GM23338 (cell line): ENCODE measurements around the gene GPR42. TPM values are rescaled to one million over a fixed set of nuclear protein-coding genes. Genes with fewer than 3 reads are reported as not detected.

Experiments
- ATAC-seq: fragments of 200-7000 bp; cut with Tn5 transposase; 3 replicates; pipeline ENCODE4 v1.9.1; 2020
- DNase-seq: peaks from one replicate; pipeline ENCODE4 v3.0.0-alpha.2; 2015; ENCODE audit warnings: low spot score
- H2AFZ ChIP-seq: fragments of 200-600 bp; sonication (generic); 2 replicates; pipeline ENCODE4 v1.8.0; 2016; ENCODE audit warnings: antibody characterized with exemption, mild to moderate bottlenecking, moderate library complexity
- H3F3A ChIP-seq: fragments of 200-600 bp; sonication (generic); replicated peaks from 2 replicates; pipeline ENCODE4 v1.8.0; 2017; ENCODE audit warnings: antibody characterized with exemption, mixed run types, low read depth
- H3K27ac ChIP-seq: fragments of 200-600 bp; sonication (generic); 2 replicates; pipeline ENCODE4 v1.6.1; 2016; ENCODE audit warnings: low read depth
- H3K27me3 ChIP-seq: fragments of 200-600 bp; sonication (generic); 2 replicates; pipeline ENCODE4 v1.8.0; 2016; ENCODE audit warnings: mild to moderate bottlenecking, mixed run types, moderate library complexity; ENCODE audit not compliant: insufficient read depth
- H3K36me3 ChIP-seq: fragments of 200-600 bp; sonication (generic); 2 replicates; pipeline ENCODE4 v1.8.0; 2016; ENCODE audit warnings: mild to moderate bottlenecking; ENCODE audit not compliant: insufficient read depth
- H3K4me1 ChIP-seq: fragments of 200-600 bp; sonication (generic); 2 replicates; pipeline ENCODE4 v1.8.0; 2016; ENCODE audit warnings: mild to moderate bottlenecking, moderate library complexity; ENCODE audit not compliant: insufficient read depth
- H3K4me2 ChIP-seq: fragments of 200-600 bp; sonication (generic); 2 replicates; pipeline ENCODE4 v1.7.1; 2017; ENCODE audit warnings: mixed run types
- H3K4me3 ChIP-seq: fragments of 200-600 bp; sonication (generic); 2 replicates; pipeline ENCODE4 v1.6.1; 2016; ENCODE audit warnings: mixed run types
- H3K79me2 ChIP-seq: fragments of 200-600 bp; sonication (generic); replicated peaks from 2 replicates; pipeline ENCODE4 v1.8.0; 2017; ENCODE audit warnings: mild to moderate bottlenecking; ENCODE audit not compliant: insufficient read depth
- H3K9me2 ChIP-seq: fragments of 200-600 bp; sonication (generic); 2 replicates; pipeline ENCODE4 v1.8.0; 2017; ENCODE audit not compliant: insufficient read depth
- H4K20me1 ChIP-seq: fragments of 200-600 bp; sonication (generic); replicated peaks from 2 replicates; pipeline ENCODE4 v1.8.0; 2017; ENCODE audit warnings: mild to moderate bottlenecking; ENCODE audit not compliant: insufficient read depth
- H3K27ac Mint-ChIP-seq: 2 replicates; pipeline ENCODE4 v1.8.0; 2020; ENCODE audit warnings: inconsistent platforms, mild to moderate bottlenecking, moderate library complexity, mixed read lengths
- H3K27me3 Mint-ChIP-seq: 3 replicates; pipeline ENCODE4 v1.8.0; 2022; ENCODE audit warnings: low read depth, mild to moderate bottlenecking, moderate library complexity, mixed read lengths, inconsistent platforms; ENCODE audit not compliant: insufficient read depth, poor library complexity
- H3K36me3 Mint-ChIP-seq: 3 replicates; pipeline ENCODE4 v1.8.0; 2021; ENCODE audit warnings: low read depth, mild to moderate bottlenecking, inconsistent platforms, moderate library complexity, mixed read lengths
- H3K4me1 Mint-ChIP-seq: 3 replicates; pipeline ENCODE4 v1.8.0; 2020; ENCODE audit warnings: mild to moderate bottlenecking, inconsistent platforms, mixed read lengths
- H3K4me3 Mint-ChIP-seq: 3 replicates; pipeline ENCODE4 v1.8.0; 2021; ENCODE audit warnings: moderate library complexity, mild to moderate bottlenecking, inconsistent platforms, mixed read lengths
- H3K9me3 Mint-ChIP-seq: 3 replicates; pipeline ENCODE4 v1.8.0; 2020; ENCODE audit warnings: moderate library complexity, mild to moderate bottlenecking, inconsistent platforms, mixed read lengths
- CREB1 ChIP-seq: fragments of 250-450 bp; sonication (Bioruptor Pico); IDR thresholded peaks from 2 replicates; pipeline ENCODE4 v1.5.0; 2020; ENCODE audit warnings: low read depth, mild to moderate bottlenecking, moderate library complexity
- CTCF ChIP-seq, 2 experiments: fragments of 200-600 bp in 1 of 2; sonication (generic) in 1 of 2; conservative IDR thresholded peaks; 2 replicates each; pipeline versions ENCODE4 v1.5.1 to v1.6.1; 2016 to 2017; ENCODE audit warnings: antibody characterized with exemption in 2 of 2, low read depth in 2 of 2, mild to moderate bottlenecking in 2 of 2, moderate library complexity in 1 of 2
- EZH2 ChIP-seq: fragments of 200-600 bp; sonication (generic); IDR thresholded peaks from one replicate; pipeline ENCODE4 v1.8.0; 2017; ENCODE audit warnings: antibody characterized with exemption, mild to moderate bottlenecking, low read depth; ENCODE audit not compliant: unreplicated experiment
- EZH2phosphoT487 ChIP-seq: fragments of 200-600 bp; sonication (generic); IDR thresholded peaks from one replicate; pipeline ENCODE4 v1.8.1; 2018; ENCODE audit warnings: antibody characterized with exemption; ENCODE audit not compliant: unreplicated experiment
- NANOG ChIP-seq: IDR thresholded peaks from 2 replicates; pipeline ENCODE4 v1.6.1; 2016; ENCODE audit warnings: antibody characterized with exemption, borderline replicate concordance
- POLR2AphosphoS5 ChIP-seq: IDR thresholded peaks from 2 replicates; pipeline ENCODE4 v1.6.1; 2016; ENCODE audit warnings: antibody characterized with exemption, low read depth
- ZNF114 ChIP-seq: fragments of 250-450 bp; sonication (Bioruptor Pico); IDR thresholded peaks from 2 replicates; pipeline ENCODE4 v1.5.0; 2020; ENCODE audit warnings: mild to moderate bottlenecking, moderate library complexity
- ZNF331 ChIP-seq: fragments of 250-450 bp; sonication (Bioruptor Pico); IDR thresholded peaks from 2 replicates; pipeline ENCODE4 v1.5.0; 2020; ENCODE audit warnings: low read depth, mild to moderate bottlenecking, moderate library complexity
- polyA plus RNA-seq: library from polyadenylated mRNA; unstranded; fragments of >200 nt; fragmentation: Nextera tagmentation; extraction: Ambion mirVana; gene quantifications from 2 replicates; pipeline ENCODE4 v1.2.1, GENCODE V29; 2016
- total RNA-seq: library from RNA; depleted of rRNA; stranded (reverse); fragments of >200 nt; shearing (Covaris generic); gene quantifications from 2 replicates; pipeline ENCODE4 v1.2.3, GENCODE V29; 2014
- TF ChIP-seq, protein P1 (sequence below): IDR thresholded peaks from one replicate; pipeline ENCODE4 v1.6.1; 2018; ENCODE audit warnings: antibody characterized with exemption; ENCODE audit not compliant: unreplicated experiment
- TF ChIP-seq, protein P2 (sequence below): fragments of 250-450 bp; sonication (Bioruptor Pico); IDR thresholded peaks from 2 replicates; pipeline ENCODE4 v1.5.0; 2020; ENCODE audit warnings: mild to moderate bottlenecking, moderate library complexity
- TF ChIP-seq, protein P3 (sequence below): IDR thresholded peaks from 2 replicates; pipeline ENCODE4 v1.6.1; 2016; ENCODE audit warnings: antibody characterized with exemption

The GPR42 gene
- total and polyA plus RNA-seq, 2 experiments from 2014 or later = not detected

GRCh38 chr19:35360880-35361420, 9.9 kb upstream of the GPR42 start (continued):
- TF ChIP-seq, protein P1, sequence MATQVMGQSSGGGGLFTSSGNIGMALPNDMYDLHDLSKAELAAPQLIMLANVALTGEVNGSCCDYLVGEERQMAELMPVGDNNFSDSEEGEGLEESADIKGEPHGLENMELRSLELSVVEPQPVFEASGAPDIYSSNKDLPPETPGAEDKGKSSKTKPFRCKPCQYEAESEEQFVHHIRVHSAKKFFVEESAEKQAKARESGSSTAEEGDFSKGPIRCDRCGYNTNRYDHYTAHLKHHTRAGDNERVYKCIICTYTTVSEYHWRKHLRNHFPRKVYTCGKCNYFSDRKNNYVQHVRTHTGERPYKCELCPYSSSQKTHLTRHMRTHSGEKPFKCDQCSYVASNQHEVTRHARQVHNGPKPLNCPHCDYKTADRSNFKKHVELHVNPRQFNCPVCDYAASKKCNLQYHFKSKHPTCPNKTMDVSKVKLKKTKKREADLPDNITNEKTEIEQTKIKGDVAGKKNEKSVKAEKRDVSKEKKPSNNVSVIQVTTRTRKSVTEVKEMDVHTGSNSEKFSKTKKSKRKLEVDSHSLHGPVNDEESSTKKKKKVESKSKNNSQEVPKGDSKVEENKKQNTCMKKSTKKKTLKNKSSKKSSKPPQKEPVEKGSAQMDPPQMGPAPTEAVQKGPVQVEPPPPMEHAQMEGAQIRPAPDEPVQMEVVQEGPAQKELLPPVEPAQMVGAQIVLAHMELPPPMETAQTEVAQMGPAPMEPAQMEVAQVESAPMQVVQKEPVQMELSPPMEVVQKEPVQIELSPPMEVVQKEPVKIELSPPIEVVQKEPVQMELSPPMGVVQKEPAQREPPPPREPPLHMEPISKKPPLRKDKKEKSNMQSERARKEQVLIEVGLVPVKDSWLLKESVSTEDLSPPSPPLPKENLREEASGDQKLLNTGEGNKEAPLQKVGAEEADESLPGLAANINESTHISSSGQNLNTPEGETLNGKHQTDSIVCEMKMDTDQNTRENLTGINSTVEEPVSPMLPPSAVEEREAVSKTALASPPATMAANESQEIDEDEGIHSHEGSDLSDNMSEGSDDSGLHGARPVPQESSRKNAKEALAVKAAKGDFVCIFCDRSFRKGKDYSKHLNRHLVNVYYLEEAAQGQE = no peak
- TF ChIP-seq, protein P2, sequence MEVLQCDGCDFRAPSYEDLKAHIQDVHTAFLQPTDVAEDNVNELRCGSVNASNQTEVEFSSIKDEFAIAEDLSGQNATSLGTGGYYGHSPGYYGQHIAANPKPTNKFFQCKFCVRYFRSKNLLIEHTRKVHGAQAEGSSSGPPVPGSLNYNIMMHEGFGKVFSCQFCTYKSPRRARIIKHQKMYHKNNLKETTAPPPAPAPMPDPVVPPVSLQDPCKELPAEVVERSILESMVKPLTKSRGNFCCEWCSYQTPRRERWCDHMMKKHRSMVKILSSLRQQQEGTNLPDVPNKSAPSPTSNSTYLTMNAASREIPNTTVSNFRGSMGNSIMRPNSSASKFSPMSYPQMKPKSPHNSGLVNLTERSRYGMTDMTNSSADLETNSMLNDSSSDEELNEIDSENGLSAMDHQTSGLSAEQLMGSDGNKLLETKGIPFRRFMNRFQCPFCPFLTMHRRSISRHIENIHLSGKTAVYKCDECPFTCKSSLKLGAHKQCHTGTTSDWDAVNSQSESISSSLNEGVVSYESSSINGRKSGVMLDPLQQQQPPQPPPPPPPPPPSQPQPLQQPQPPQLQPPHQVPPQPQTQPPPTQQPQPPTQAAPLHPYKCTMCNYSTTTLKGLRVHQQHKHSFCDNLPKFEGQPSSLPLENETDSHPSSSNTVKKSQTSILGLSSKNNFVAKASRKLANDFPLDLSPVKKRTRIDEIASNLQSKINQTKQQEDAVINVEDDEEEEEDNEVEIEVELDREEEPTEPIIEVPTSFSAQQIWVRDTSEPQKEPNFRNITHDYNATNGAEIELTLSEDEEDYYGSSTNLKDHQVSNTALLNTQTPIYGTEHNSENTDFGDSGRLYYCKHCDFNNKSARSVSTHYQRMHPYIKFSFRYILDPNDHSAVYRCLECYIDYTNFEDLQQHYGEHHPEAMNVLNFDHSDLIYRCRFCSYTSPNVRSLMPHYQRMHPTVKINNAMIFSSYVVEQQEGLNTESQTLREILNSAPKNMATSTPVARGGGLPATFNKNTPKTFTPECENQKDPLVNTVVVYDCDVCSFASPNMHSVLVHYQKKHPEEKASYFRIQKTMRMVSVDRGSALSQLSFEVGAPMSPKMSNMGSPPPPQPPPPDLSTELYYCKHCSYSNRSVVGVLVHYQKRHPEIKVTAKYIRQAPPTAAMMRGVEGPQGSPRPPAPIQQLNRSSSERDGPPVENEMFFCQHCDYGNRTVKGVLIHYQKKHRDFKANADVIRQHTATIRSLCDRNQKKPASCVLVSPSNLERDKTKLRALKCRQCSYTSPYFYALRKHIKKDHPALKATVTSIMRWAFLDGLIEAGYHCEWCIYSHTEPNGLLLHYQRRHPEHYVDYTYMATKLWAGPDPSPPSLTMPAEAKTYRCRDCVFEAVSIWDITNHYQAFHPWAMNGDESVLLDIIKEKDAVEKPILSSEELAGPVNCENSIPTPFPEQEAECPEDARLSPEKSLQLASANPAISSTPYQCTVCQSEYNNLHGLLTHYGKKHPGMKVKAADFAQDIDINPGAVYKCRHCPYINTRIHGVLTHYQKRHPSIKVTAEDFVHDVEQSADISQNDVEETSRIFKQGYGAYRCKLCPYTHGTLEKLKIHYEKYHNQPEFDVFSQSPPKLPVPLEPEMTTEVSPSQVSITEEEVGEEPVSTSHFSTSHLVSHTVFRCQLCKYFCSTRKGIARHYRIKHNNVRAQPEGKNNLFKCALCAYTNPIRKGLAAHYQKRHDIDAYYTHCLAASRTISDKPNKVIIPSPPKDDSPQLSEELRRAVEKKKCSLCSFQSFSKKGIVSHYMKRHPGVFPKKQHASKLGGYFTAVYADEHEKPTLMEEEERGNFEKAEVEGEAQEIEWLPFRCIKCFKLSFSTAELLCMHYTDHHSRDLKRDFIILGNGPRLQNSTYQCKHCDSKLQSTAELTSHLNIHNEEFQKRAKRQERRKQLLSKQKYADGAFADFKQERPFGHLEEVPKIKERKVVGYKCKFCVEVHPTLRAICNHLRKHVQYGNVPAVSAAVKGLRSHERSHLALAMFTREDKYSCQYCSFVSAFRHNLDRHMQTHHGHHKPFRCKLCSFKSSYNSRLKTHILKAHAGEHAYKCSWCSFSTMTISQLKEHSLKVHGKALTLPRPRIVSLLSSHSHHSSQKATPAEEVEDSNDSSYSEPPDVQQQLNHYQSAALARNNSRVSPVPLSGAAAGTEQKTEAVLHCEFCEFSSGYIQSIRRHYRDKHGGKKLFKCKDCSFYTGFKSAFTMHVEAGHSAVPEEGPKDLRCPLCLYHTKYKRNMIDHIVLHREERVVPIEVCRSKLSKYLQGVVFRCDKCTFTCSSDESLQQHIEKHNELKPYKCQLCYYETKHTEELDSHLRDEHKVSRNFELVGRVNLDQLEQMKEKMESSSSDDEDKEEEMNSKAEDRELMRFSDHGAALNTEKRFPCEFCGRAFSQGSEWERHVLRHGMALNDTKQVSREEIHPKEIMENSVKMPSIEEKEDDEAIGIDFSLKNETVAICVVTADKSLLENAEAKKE (CRISPR knock-in tag) = no peak

- no peak overlapping the region for H3K27ac Mint-ChIP-seq
- Histone ChIP-seq H3K4me2 (no peak overlapping the region), H3K27ac (no peak overlapping the region), H3F3A (no peaks in the 10 kb centered on the region), H2AFZ (no peak overlapping the region), H3K36me3 (no peaks in the 10 kb centered on the region), H3K4me3 (no peak overlapping the region), H4K20me1 (no peaks in the 10 kb centered on the region), H3K27me3 (no peaks in the 10 kb centered on the region), H3K9me2 (no peaks in the 10 kb centered on the region), H3K79me2 (no peaks in the 10 kb centered on the region), H3K4me1 (no peaks in the 10 kb centered on the region)
- no peak overlapping the region for H3K4me3 Mint-ChIP-seq
- no peak for ATAC-seq
- no peaks in the 10 kb centered on the region for H3K27me3 Mint-ChIP-seq
- TF ChIP-seq EZH2phosphoT487 = no peak
- no peak for TF ChIP-seq POLR2AphosphoS5
- no peak for TF ChIP-seq CTCF (conservative IDR thresholded peaks at IDR 0.05; ENCODE audit: low read depth in 2 of 2)
- no peak for TF ChIP-seq EZH2
- no peak for TF ChIP-seq NANOG
- TF ChIP-seq, protein P3, sequence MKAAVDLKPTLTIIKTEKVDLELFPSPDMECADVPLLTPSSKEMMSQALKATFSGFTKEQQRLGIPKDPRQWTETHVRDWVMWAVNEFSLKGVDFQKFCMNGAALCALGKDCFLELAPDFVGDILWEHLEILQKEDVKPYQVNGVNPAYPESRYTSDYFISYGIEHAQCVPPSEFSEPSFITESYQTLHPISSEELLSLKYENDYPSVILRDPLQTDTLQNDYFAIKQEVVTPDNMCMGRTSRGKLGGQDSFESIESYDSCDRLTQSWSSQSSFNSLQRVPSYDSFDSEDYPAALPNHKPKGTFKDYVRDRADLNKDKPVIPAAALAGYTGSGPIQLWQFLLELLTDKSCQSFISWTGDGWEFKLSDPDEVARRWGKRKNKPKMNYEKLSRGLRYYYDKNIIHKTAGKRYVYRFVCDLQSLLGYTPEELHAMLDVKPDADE = no peak
- no peak for TF ChIP-seq CREB1
- no peak for TF ChIP-seq ZNF114
- no peak for TF ChIP-seq ZNF331 (CRISPR knock-in tag)
- H3K36me3 Mint-ChIP-seq = no peaks in the 10 kb centered on the region
- H3K4me1 Mint-ChIP-seq = peaks cover 5% of the 10 kb centered on the region
- H3K9me3 Mint-ChIP-seq = no peaks in the 10 kb centered on the region
- no peak for DNase-seq
Observed at GRCh38 chr19:35362261-35363000, 8.4 kb upstream of the GPR42 start.
